Hepatocyte (in vitro differentiated cells): ENCODE data around the gene DNAJC16. TPM values are rescaled to one million over a fixed set of nuclear protein-coding genes. Genes with fewer than 3 reads are reported as not detected.
"Not testable (repeated sequence)": the region's sequence is repeated elsewhere in the genome, so short reads cannot be mapped to it uniquely, and the experiment has no call there.

Experiments
- DNase-seq: peaks from one replicate; pipeline ENCODE4 v3.0.0-alpha.2; 2016; ENCODE audit warnings: low spot score
- H2AFZ ChIP-seq: fragments of 200-600 bp; sonication (generic); 2 replicates; pipeline ENCODE4 v1.6.0; 2016; ENCODE audit warnings: antibody characterized with exemption, mild to moderate bottlenecking
- H3K27ac ChIP-seq: fragments of 200-600 bp; sonication (generic); 2 replicates; pipeline ENCODE4 v1.5.1; 2016; ENCODE audit warnings: mild to moderate bottlenecking
- H3K27me3 ChIP-seq: fragments of 200-600 bp; sonication (generic); 2 replicates; pipeline ENCODE4 v1.6.1; 2016
- H3K36me3 ChIP-seq: fragments of 200-600 bp; sonication (generic); replicated peaks from 2 replicates; pipeline ENCODE4 v1.5.1; 2016; ENCODE audit warnings: low read depth; ENCODE audit not compliant: insufficient read depth
- H3K4me1 ChIP-seq: fragments of 200-600 bp; sonication (generic); 2 replicates; pipeline ENCODE4 v1.5.1; 2016; ENCODE audit warnings: mild to moderate bottlenecking, moderate library complexity; ENCODE audit not compliant: insufficient read depth
- H3K4me2 ChIP-seq: fragments of 200-600 bp; sonication (generic); 2 replicates; pipeline ENCODE4 v1.6.0; 2016
- H3K4me3 ChIP-seq: fragments of 200-600 bp; sonication (generic); 2 replicates; pipeline ENCODE4 v1.5.1; 2016; ENCODE audit warnings: mild to moderate bottlenecking
- H3K79me2 ChIP-seq: fragments of 200-600 bp; sonication (generic); 2 replicates; pipeline ENCODE4 v1.6.0; 2017; ENCODE audit warnings: mild to moderate bottlenecking
- H3K9me2 ChIP-seq: fragments of 200-600 bp; sonication (generic); replicated peaks from 2 replicates; pipeline ENCODE4 v1.6.0; 2017; ENCODE audit warnings: mild to moderate bottlenecking; ENCODE audit not compliant: insufficient read depth
- H3K9me3 ChIP-seq: fragments of 200-600 bp; sonication (generic); 2 replicates; pipeline ENCODE4 v1.5.1; 2016; ENCODE audit warnings: low read depth, mild to moderate bottlenecking
- H4K20me1 ChIP-seq: fragments of 200-600 bp; sonication (generic); 2 replicates; pipeline ENCODE4 v1.6.0; 2016; ENCODE audit warnings: mild to moderate bottlenecking; ENCODE audit not compliant: insufficient read depth, poor library complexity, severe bottlenecking
- CTCF ChIP-seq: fragments of 200-600 bp; sonication (generic); IDR thresholded peaks from 2 replicates; pipeline ENCODE4 v1.5.1; 2016; ENCODE audit warnings: antibody characterized with exemption, mild to moderate bottlenecking; ENCODE audit not compliant: poor library complexity
- EZH2 ChIP-seq: fragments of 200-600 bp; sonication (generic); IDR thresholded peaks from 2 replicates; pipeline ENCODE4 v1.6.1; 2016; ENCODE audit warnings: antibody characterized with exemption, mild to moderate bottlenecking, borderline replicate concordance
- EZH2phosphoT487 ChIP-seq: fragments of 200-600 bp; sonication (generic); IDR thresholded peaks from one replicate; pipeline ENCODE4 v1.6.1; 2018; ENCODE audit warnings: antibody characterized with exemption, mild to moderate bottlenecking, low read depth, moderate library complexity; ENCODE audit not compliant: unreplicated experiment, severe bottlenecking
- WGBS: methylation state at CpG from one replicate; pipeline ENCODE4 v1.1.6; 2016; ENCODE audit warnings: low lambda C conversion rate; ENCODE audit errors: missing lambda C conversion rate; 5-methylcytosine and 5-hydroxymethylcytosine counted together
- polyA plus RNA-seq: library from polyadenylated mRNA; unstranded; fragments of >200 nt; fragmentation: Nextera tagmentation; extraction: Ambion mirVana; gene quantifications from 2 replicates; pipeline ENCODE4 v1.2.1, GENCODE V29; 2016
- total RNA-seq: library from RNA; depleted of rRNA; stranded (reverse); fragments of >200 nt; gene quantifications from 2 replicates; pipeline ENCODE4 v1.2.3, GENCODE V29; 2014

The DNAJC16 gene
- total and polyA plus RNA-seq, 2 experiments from 2014 or later = 9.6 to 21.1 TPM

GRCh38 chr1:15479654-15480347 lies 46.8 kb upstream of the DNAJC16 start:
- H3K27ac ChIP-seq = no peak overlapping the region
- H3K9me3 ChIP-seq = no peaks in the 10 kb centered on the region
- no peaks in the 10 kb centered on the region for H3K36me3 ChIP-seq
- H3K79me2 ChIP-seq = no peaks in the 10 kb centered on the region
- WGBS = 94% methylated on average over 11 of the region's 11 CpGs
- H2AFZ ChIP-seq = no peak overlapping the region
- no peak for DNase-seq
- H3K4me3 ChIP-seq = no peak overlapping the region
- H3K9me2 ChIP-seq = no peaks in the 10 kb centered on the region
- H4K20me1 ChIP-seq = no peaks in the 10 kb centered on the region
- H3K4me1 ChIP-seq = peaks cover 3% of the 10 kb centered on the region
- TF ChIP-seq EZH2phosphoT487 (no peak), CTCF (no peak), EZH2 (no peak)
- H3K4me2 ChIP-seq = no peak overlapping the region
- no peaks in the 10 kb centered on the region for H3K27me3 ChIP-seq

GRCh38 chr1:15482455-15482854 lies 44.2 kb upstream of the DNAJC16 start:
- not testable (repeated sequence) for H3K4me1 ChIP-seq, H3K9me2 ChIP-seq, H3K79me2 ChIP-seq, H3K36me3 ChIP-seq, H3K4me3 ChIP-seq, H3K27ac ChIP-seq, H2AFZ ChIP-seq, H3K27me3 ChIP-seq, H3K9me3 ChIP-seq, DNase-seq, H3K4me2 ChIP-seq, H4K20me1 ChIP-seq
- WGBS = 91% methylated on average over 6 of the region's 6 CpGs

DNA sequence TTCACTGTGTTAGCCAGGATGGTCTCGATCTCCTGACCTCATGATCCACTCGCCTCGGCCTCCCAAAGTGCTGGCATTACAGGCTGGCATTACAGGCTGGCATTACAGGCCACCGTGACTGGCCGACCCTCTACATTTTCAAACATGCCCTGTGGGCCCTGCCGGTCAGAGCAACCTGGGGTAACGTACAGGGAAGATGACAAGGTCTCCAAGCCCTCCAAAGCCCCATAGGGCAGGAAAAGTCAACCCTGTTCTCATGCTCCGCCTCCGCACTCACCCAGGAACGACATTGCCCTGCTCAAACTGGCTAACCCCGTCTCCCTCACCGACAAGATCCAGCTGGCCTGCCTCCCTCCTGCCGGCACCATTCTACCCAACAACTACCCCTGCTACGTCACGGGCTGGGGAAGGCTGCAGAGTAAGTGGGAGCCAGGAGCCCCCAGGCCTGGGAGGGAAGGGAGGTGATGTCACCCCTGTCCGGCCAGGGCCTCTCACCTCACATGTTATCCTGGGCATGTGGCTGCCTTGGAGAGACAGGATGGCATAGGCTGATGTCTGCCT lies 43.6 kb upstream of the DNAJC16 start:
- not testable (repeated sequence) for H3K27me3 ChIP-seq, H4K20me1 ChIP-seq, H3K36me3 ChIP-seq, H2AFZ ChIP-seq, H3K9me3 ChIP-seq, H3K4me1 ChIP-seq, H3K27ac ChIP-seq, DNase-seq, H3K4me3 ChIP-seq, H3K79me2 ChIP-seq, H3K4me2 ChIP-seq, H3K9me2 ChIP-seq
- 90% methylated on average over 16 of the region's 16 CpGs for WGBS

DNA sequence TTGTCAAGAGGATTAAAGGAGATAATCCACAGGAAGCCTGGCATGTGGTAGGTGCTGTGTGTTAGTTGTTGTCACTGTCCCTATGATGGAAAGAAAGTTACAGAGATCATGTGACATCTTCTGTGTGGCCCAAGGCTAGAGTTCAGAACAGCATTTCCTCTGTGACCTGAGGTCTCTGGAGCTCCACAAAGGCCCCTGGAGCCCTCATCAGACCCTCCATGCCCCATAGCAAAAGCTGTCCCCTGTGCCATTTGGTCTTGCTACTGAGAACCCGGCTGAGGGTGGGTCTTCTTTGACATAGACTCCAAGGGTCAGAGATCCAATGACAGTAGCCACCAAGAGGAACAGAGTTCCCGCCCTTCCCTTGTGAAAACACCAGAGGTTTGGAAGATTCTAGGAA lies 42.7 kb upstream of the DNAJC16 start:
- Histone ChIP-seq H3K36me3 (no peaks in the 10 kb centered on the region), H3K4me1 (no peaks in the 10 kb centered on the region), H3K27ac (no peak overlapping the region), H4K20me1 (no peaks in the 10 kb centered on the region), H3K79me2 (no peaks in the 10 kb centered on the region), H2AFZ (no peak overlapping the region), H3K9me3 (no peaks in the 10 kb centered on the region), H3K27me3 (no peaks in the 10 kb centered on the region), H3K4me2 (no peak overlapping the region), H3K4me3 (no peak overlapping the region), H3K9me2 (no peaks in the 10 kb centered on the region)
- 89% methylated on average over 2 of the region's 2 CpGs for WGBS
- no peak for DNase-seq
- TF ChIP-seq EZH2 = no peak

GRCh38 chr1:15484443-15484842 lies 42.2 kb upstream of the DNAJC16 start:
- not testable (repeated sequence) for H4K20me1 ChIP-seq, DNase-seq, H3K36me3 ChIP-seq, H3K27ac ChIP-seq, H3K4me3 ChIP-seq, H3K9me3 ChIP-seq, H3K9me2 ChIP-seq, H3K4me1 ChIP-seq, H3K4me2 ChIP-seq, H3K79me2 ChIP-seq, H2AFZ ChIP-seq, H3K27me3 ChIP-seq
- 94% methylated on average over 6 of the region's 6 CpGs for WGBS
